ENCODE results near the gene ABLIM2. TPM values are rescaled to one million over a fixed set of nuclear protein-coding genes. Genes with fewer than 3 reads are reported as not detected.
A peak's percentile ranks its signal among the peaks of the same experiment; 100 is the strongest.

Gene ABLIM2
- polyA plus RNA-seq, 3 donors: 0.21 TPM; not detected in 2

DNA sequence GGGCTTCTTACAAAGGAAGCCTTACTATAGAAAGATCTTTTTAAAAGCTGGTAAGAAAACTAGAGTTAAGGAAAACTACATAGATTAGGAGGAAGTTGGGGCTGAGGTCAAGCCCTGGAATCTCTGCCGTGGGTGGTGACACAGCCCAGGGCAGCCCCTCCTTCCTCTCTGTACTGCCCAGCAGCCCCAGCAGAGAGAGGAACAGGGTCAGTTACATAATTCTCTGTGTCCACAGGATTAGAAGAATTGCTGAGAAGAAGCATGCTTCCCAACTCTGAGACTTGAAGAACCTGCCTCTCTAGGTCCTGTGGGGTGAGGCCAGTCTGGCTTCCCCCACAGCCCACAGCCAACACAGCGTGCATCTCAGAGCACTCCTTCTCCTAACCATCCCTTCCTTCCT is 9.2 kb upstream of the ABLIM2 start:
- H3K36me3 Mint-ChIP-seq: no peaks in the 10 kb centered on the region
- no peak overlapping the region for H2AFZ ChIP-seq (ENCODE audit: insufficient read depth, low read depth, low read length, poor library complexity, severe bottlenecking)
- peaks cover 17 to 21% (median 20%) of the 10 kb centered on the region in 3 donors for H3K27me3 Mint-ChIP-seq (ENCODE audit: low read depth in 3 of 3)
- H3K27ac ChIP-seq (ENCODE audit: low read depth in 1 of 2, low read length in 2 of 2): peak overlapping the region; percentile 54 to 71
- no peaks in the 10 kb centered on the region for H4K20me1 ChIP-seq (ENCODE audit: insufficient read depth, low read length)
- H3K4me1 ChIP-seq (ENCODE audit: control insufficient read depth in 1 of 2, insufficient read depth in 2 of 2, low read length in 2 of 2): peaks cover 31 to 40% of the 10 kb centered on the region in 2 donors
- H3K4me3 ChIP-seq (replicated peaks in 1 of 3; ENCODE audit: low read depth in 2 of 3, low read length in 3 of 3): peak overlapping the region in 1 of 3 experiments; percentile 55
- H3K27ac Mint-ChIP-seq: peak overlapping the region; percentile 81 to 95 (median 94)
- DNase-seq: peak; percentile 83 to 95 (median 90)
- peaks cover 8 to 20% (median 12%) of the 10 kb centered on the region in 7 donors for H3K9me3 Mint-ChIP-seq
- intact Hi-C loops (cut with micrococcal nuclease): no loop called here
- H3K4me1 Mint-ChIP-seq: peaks cover 33% of the 10 kb centered on the region
- peaks cover 6 to 9% of the 10 kb centered on the region in 2 donors for H3K9me3 ChIP-seq (replicated peaks in 1 of 2; ENCODE audit: control insufficient read depth in 1 of 2, insufficient read depth in 1 of 2, low read length in 2 of 2)
- no peaks in the 10 kb centered on the region for H3K27me3 ChIP-seq (ENCODE audit: control insufficient read depth in 2 of 2, insufficient read depth in 2 of 2, low read length in 2 of 2)
- H3K4me2 ChIP-seq (replicated peaks; ENCODE audit: extremely low read depth, low read length, poor library complexity, severe bottlenecking): peak overlapping the region; percentile 62
- WGBS (ENCODE audit: insufficient coverage): no CpG with 5 or more reads among the region's 2 CpGs
- peak overlapping the region in 1 of 2 donors; percentile 77 for H3K4me3 Mint-ChIP-seq
- H3K79me2 ChIP-seq (ENCODE audit: insufficient read depth, low read length): no peaks in the 10 kb centered on the region
- TF ChIP-seq, protein P1, sequence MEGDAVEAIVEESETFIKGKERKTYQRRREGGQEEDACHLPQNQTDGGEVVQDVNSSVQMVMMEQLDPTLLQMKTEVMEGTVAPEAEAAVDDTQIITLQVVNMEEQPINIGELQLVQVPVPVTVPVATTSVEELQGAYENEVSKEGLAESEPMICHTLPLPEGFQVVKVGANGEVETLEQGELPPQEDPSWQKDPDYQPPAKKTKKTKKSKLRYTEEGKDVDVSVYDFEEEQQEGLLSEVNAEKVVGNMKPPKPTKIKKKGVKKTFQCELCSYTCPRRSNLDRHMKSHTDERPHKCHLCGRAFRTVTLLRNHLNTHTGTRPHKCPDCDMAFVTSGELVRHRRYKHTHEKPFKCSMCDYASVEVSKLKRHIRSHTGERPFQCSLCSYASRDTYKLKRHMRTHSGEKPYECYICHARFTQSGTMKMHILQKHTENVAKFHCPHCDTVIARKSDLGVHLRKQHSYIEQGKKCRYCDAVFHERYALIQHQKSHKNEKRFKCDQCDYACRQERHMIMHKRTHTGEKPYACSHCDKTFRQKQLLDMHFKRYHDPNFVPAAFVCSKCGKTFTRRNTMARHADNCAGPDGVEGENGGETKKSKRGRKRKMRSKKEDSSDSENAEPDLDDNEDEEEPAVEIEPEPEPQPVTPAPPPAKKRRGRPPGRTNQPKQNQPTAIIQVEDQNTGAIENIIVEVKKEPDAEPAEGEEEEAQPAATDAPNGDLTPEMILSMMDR (IDR thresholded peaks at IDR 0.05): no peak
- H3K36me3 ChIP-seq (replicated peaks in 1 of 2; ENCODE audit: control insufficient read depth in 1 of 2, insufficient read depth in 2 of 2, low read length in 2 of 2): no peaks in the 10 kb centered on the region
- no peak overlapping the region for H3K9ac ChIP-seq (ENCODE audit: insufficient read depth, low read length, poor library complexity, severe bottlenecking)

DNA sequence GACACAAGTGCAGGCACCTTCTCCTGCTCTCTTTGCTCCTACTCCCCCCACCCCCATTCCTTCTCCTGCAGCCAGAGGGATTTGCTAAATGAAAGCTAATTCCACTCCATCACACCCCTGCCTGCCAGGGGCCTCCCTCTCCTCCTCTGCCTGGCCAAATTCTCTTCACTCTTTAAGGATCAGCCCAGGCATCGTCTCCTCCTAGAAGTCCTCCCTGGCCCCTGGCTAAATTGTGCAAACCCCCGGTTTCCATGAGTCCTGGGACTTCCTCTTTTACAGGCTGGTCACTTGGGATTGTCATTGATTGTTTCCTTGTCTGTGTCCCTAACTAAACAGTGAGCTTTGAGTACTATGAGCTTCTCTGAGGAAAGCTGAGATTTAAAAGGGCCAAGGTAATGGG is 8.7 kb upstream of the ABLIM2 start:
- Mint-ChIP-seq H3K4me1 (peaks cover 33% of the 10 kb centered on the region), H3K27ac (peak overlapping the region; percentile 81 to 95 (median 94)), H3K4me3 (peak overlapping the region in 1 of 2 donors; percentile 77), H3K36me3 (no peaks in the 10 kb centered on the region), H3K9me3 (peaks cover 8 to 21% (median 12%) of the 10 kb centered on the region in 7 donors), H3K27me3 (ENCODE audit: low read depth in 3 of 3) (peaks cover 17 to 25% (median 20%) of the 10 kb centered on the region in 3 donors)
- peaks cover 31 to 38% of the 10 kb centered on the region in 2 donors for H3K4me1 ChIP-seq (ENCODE audit: control insufficient read depth in 1 of 2, insufficient read depth in 2 of 2, low read length in 2 of 2)
- peak; percentile 53 to 86 (median 76) for DNase-seq
- H3K27me3 ChIP-seq (ENCODE audit: control insufficient read depth in 2 of 2, insufficient read depth in 2 of 2, low read length in 2 of 2): no peaks in the 10 kb centered on the region
- H3K27ac ChIP-seq (ENCODE audit: low read depth in 1 of 2, low read length in 2 of 2): peak overlapping the region; percentile 54 to 71
- H3K4me2 ChIP-seq (replicated peaks; ENCODE audit: extremely low read depth, low read length, poor library complexity, severe bottlenecking): peak overlapping the region; percentile 62
- TF ChIP-seq, protein P1 (IDR thresholded peaks at IDR 0.05): no peak
- 0% methylated on average over 2 of the region's 2 CpGs for WGBS (ENCODE audit: insufficient coverage)
- H3K9me3 ChIP-seq (replicated peaks in 1 of 2; ENCODE audit: control insufficient read depth in 1 of 2, insufficient read depth in 1 of 2, low read length in 2 of 2): peaks cover 6 to 9% of the 10 kb centered on the region in 2 donors
- no peaks in the 10 kb centered on the region for H3K79me2 ChIP-seq (ENCODE audit: insufficient read depth, low read length)
- intact Hi-C loops (cut with micrococcal nuclease): no loop called here
- no peak overlapping the region for H2AFZ ChIP-seq (ENCODE audit: insufficient read depth, low read depth, low read length, poor library complexity, severe bottlenecking)
- no peak overlapping the region for H3K9ac ChIP-seq (ENCODE audit: insufficient read depth, low read length, poor library complexity, severe bottlenecking)
- no peaks in the 10 kb centered on the region for H4K20me1 ChIP-seq (ENCODE audit: insufficient read depth, low read length)
- H3K4me3 ChIP-seq (replicated peaks in 1 of 3; ENCODE audit: low read depth in 2 of 3, low read length in 3 of 3): peak overlapping the region in 1 of 3 experiments; percentile 55
- no peaks in the 10 kb centered on the region for H3K36me3 ChIP-seq (replicated peaks in 1 of 2; ENCODE audit: control insufficient read depth in 1 of 2, insufficient read depth in 2 of 2, low read length in 2 of 2)
